H9 (cell line): Measurements from ENCODE around the gene FBXL13. TPM values are rescaled to one million over a fixed set of nuclear protein-coding genes. Genes with fewer than 3 reads are reported as not detected.

Source experiments
- DNase-seq: peaks from one replicate; pipeline ENCODE4 v3.0.0-alpha.2; 2017
- H2AFZ ChIP-seq: one replicate; pipeline ENCODE4 v1.6.1; 2013; ENCODE audit warnings: mild to moderate bottlenecking, low read length, control low read depth, moderate library complexity
- H2AK5ac ChIP-seq: 2 replicates; pipeline ENCODE4 v1.6.1; 2013; ENCODE audit warnings: low read length, control low read depth, mixed read lengths; ENCODE audit not compliant: insufficient read length
- H2BK120ac ChIP-seq: one replicate; pipeline ENCODE4 v1.6.1; 2013; ENCODE audit warnings: low read depth, mild to moderate bottlenecking, low read length, control low read depth, inconsistent platforms; ENCODE audit not compliant: poor library complexity, severe bottlenecking
- H2BK12ac ChIP-seq: 2 replicates; pipeline ENCODE4 v1.6.1; 2013; ENCODE audit warnings: low read length, control low read depth, mixed read lengths, low read depth; ENCODE audit not compliant: insufficient read length
- H2BK15ac ChIP-seq: 2 replicates; pipeline ENCODE4 v1.6.1; 2013; ENCODE audit warnings: low read depth, low read length, control low read depth
- H2BK20ac ChIP-seq: one replicate; pipeline ENCODE4 v1.6.1; 2013; ENCODE audit warnings: low read depth, mild to moderate bottlenecking, low read length, control low read depth, inconsistent platforms; ENCODE audit not compliant: poor library complexity, severe bottlenecking
- H2BK5ac ChIP-seq: 2 replicates; pipeline ENCODE4 v1.6.1; 2013; ENCODE audit warnings: low read length, control low read depth, mixed read lengths; ENCODE audit not compliant: insufficient read length
- H3K14ac ChIP-seq: 2 replicates; pipeline ENCODE4 v1.6.1; 2013; ENCODE audit warnings: low read length, control low read depth; ENCODE audit not compliant: insufficient read depth
- H3K18ac ChIP-seq: 2 replicates; pipeline ENCODE4 v1.6.1; 2013; ENCODE audit warnings: low read depth, mild to moderate bottlenecking, mixed read lengths, low read length, control low read depth; ENCODE audit not compliant: insufficient read length
- H3K23ac ChIP-seq: 2 replicates; pipeline ENCODE4 v1.6.1; 2013; ENCODE audit warnings: low read length, control low read depth, mixed read lengths, low read depth; ENCODE audit not compliant: insufficient read length
- H3K23me2 ChIP-seq: 2 replicates; pipeline ENCODE4 v1.6.1; 2013; ENCODE audit warnings: low read depth, mild to moderate bottlenecking, mixed read lengths, low read length, control low read depth; ENCODE audit not compliant: insufficient read length, poor library complexity, severe bottlenecking
- H3K27ac ChIP-seq: 2 replicates; pipeline ENCODE4 v1.5.1; 2013; ENCODE audit warnings: low read length, control low read depth, mixed read lengths, low read depth; ENCODE audit not compliant: insufficient read length
- H3K27me3 ChIP-seq: 2 replicates; pipeline ENCODE4 v1.6.1; 2013; ENCODE audit warnings: low read length, control low read depth, inconsistent platforms; ENCODE audit not compliant: insufficient read depth
- H3K4ac ChIP-seq: 2 replicates; pipeline ENCODE4 v1.6.1; 2013; ENCODE audit warnings: low read depth, mild to moderate bottlenecking, control low read depth, inconsistent platforms, low read length, moderate library complexity
- H3K4me1 ChIP-seq: 2 replicates; pipeline ENCODE4 v1.6.1; 2013; ENCODE audit warnings: low read length, control low read depth, inconsistent platforms; ENCODE audit not compliant: insufficient read depth
- H3K4me2 ChIP-seq: 2 replicates; pipeline ENCODE4 v1.6.1; 2013; ENCODE audit warnings: low read length, control low read depth, mixed read lengths; ENCODE audit not compliant: insufficient read length, insufficient read depth
- H3K56ac ChIP-seq: 2 replicates; pipeline ENCODE4 v1.6.1; 2013; ENCODE audit warnings: low read depth, mild to moderate bottlenecking, mixed read lengths, low read length, control low read depth; ENCODE audit not compliant: insufficient read length
- H3K79me1 ChIP-seq: 2 replicates; pipeline ENCODE4 v1.6.1; 2013; ENCODE audit warnings: low read depth, mild to moderate bottlenecking, moderate library complexity, low read length, control low read depth, inconsistent platforms; ENCODE audit not compliant: insufficient read depth, poor library complexity, severe bottlenecking
- H3K79me2 ChIP-seq: 2 replicates; pipeline ENCODE4 v1.6.1; 2013; ENCODE audit warnings: low read length, control low read depth, inconsistent platforms; ENCODE audit not compliant: insufficient read depth
- H3K9ac ChIP-seq: 2 replicates; pipeline ENCODE4 v1.6.1; 2013; ENCODE audit warnings: low read length, control low read depth, mixed read lengths; ENCODE audit not compliant: insufficient read length; ENCODE audit errors: extremely low read depth
- H3K9me3 ChIP-seq: one replicate; pipeline ENCODE4 v1.6.1; 2013; ENCODE audit warnings: low read depth, low read length, inconsistent platforms; ENCODE audit not compliant: control insufficient read depth
- H3T11ph ChIP-seq: one replicate; pipeline ENCODE4 v1.6.1; 2013; ENCODE audit warnings: mild to moderate bottlenecking, low read length, control low read depth, inconsistent platforms
- H4K20me1 ChIP-seq: one replicate; pipeline ENCODE4 v1.6.1; 2013; ENCODE audit not compliant: control insufficient read depth, insufficient read length, insufficient read depth
- H4K5ac ChIP-seq: 2 replicates; pipeline ENCODE4 v1.6.1; 2013; ENCODE audit warnings: low read depth, mild to moderate bottlenecking, mixed read lengths, low read length, control low read depth; ENCODE audit not compliant: insufficient read length
- H4K8ac ChIP-seq: replicated peaks from 2 replicates; pipeline ENCODE4 v1.6.1; 2013; ENCODE audit warnings: low read length, control low read depth, mixed read lengths, low read depth; ENCODE audit not compliant: insufficient read length
- H4K91ac ChIP-seq: 2 replicates; pipeline ENCODE4 v1.6.1; 2013; ENCODE audit warnings: low read depth, mild to moderate bottlenecking, moderate library complexity, mixed read lengths, low read length, control low read depth; ENCODE audit not compliant: insufficient read length
- H3K27ac Mint-ChIP-seq, 3 experiments: 2 replicates in 2 of 3; 3 replicates in 1 of 3; pipeline ENCODE4 v1.8.0; 2020 to 2021; ENCODE audit warnings: mixed read lengths in 3 of 3, mild to moderate bottlenecking in 1 of 3, moderate library complexity in 1 of 3
- H3K27me3 Mint-ChIP-seq: 2 replicates; pipeline ENCODE4 v1.8.0; 2021; ENCODE audit warnings: low read depth, mild to moderate bottlenecking, moderate library complexity, mixed read lengths
- H3K36me3 Mint-ChIP-seq, 3 experiments: 2 replicates in 2 of 3; 3 replicates in 1 of 3; pipeline ENCODE4 v1.8.0; 2020 to 2021; ENCODE audit warnings: low read depth in 3 of 3, mixed read lengths in 3 of 3; ENCODE audit not compliant: insufficient read depth in 1 of 3
- H3K4me1 Mint-ChIP-seq, 2 experiments: 2 replicates each; pipeline ENCODE4 v1.8.0; 2020; ENCODE audit warnings: mixed read lengths in 2 of 2
- H3K4me3 Mint-ChIP-seq, 2 experiments: 2 replicates in 1 of 2; 3 replicates in 1 of 2; pipeline ENCODE4 v1.8.0; 2020 to 2021; ENCODE audit warnings: mild to moderate bottlenecking in 2 of 2, mixed read lengths in 2 of 2, moderate library complexity in 1 of 2
- H3K9me3 Mint-ChIP-seq, 2 experiments: 2 replicates in 1 of 2; 3 replicates in 1 of 2; pipeline ENCODE4 v1.8.0; 2020; ENCODE audit warnings: mild to moderate bottlenecking in 2 of 2, mixed read lengths in 2 of 2, moderate library complexity in 1 of 2
- CTCF ChIP-seq: fragments of 200-600 bp; sonication (generic); conservative IDR thresholded peaks from 3 replicates; pipeline ENCODE4 v1.8.0; 2021; ENCODE audit warnings: antibody characterized with exemption, mild to moderate bottlenecking
- WGBS: extraction: QIAGEN DNeasy Blood & Tissue Kit; methylation state at CpG from one replicate; pipeline ENCODE4 v1.1.7; 2013; ENCODE audit warnings: missing lambda C conversion rate, low lambda C conversion rate, mixed read lengths; ENCODE audit not compliant: insufficient read length; ENCODE audit errors: extremely low coverage; 5-methylcytosine and 5-hydroxymethylcytosine counted together
- total RNA-seq: library from RNA; stranded (reverse); gene quantifications from 2 replicates; pipeline ENCODE4 v1.2.1, GENCODE V29; 2021

The FBXL13 gene
- total RNA-seq, 1 experiment from 2014 or later, result 4.4 TPM

DNA sequence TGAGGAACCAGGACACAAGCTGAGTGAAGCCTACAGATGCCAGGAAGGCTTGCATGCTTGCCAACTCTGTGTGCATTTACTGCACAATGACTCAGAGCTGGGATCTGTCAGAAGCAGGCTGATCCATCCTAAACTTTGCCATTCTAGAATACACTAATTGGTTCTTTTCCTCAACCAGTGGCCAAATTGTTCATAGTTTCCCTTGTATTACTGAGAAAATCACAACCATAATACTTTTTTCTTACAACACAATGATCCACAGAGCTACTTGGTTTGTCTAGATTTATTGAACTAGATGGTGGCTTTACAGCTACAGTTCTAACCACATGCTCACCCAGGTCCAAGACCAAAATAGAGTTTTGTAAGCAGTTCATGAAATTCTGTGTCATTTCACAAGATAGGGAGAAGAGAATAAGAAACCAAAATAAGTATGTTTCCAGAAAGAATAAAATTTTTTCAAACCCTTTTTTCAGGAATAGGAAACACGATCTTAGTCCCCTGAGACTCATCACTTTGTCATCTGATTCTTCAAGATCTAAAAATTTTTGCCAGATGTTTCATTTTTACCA lies 182.8 kb downstream of the FBXL13 start:
- H3K9ac ChIP-seq, result no peak overlapping the region
- H3K9me3 Mint-ChIP-seq, result no peaks in the 10 kb centered on the region
- no peaks in the 10 kb centered on the region for H3K27me3 Mint-ChIP-seq
- H2BK15ac ChIP-seq, result no peak overlapping the region
- H3K18ac ChIP-seq, result no peak overlapping the region
- H3K9me3 ChIP-seq, result no peaks in the 10 kb centered on the region
- H4K8ac ChIP-seq, result no peak overlapping the region
- no peaks in the 10 kb centered on the region for H4K20me1 ChIP-seq
- no peak overlapping the region for H3K14ac ChIP-seq
- no peak overlapping the region for H3K27ac Mint-ChIP-seq
- H3K36me3 Mint-ChIP-seq, result no peaks in the 10 kb centered on the region; a peak in 2 of 7 replicates
- DNase-seq, result no peak
- H3K4ac ChIP-seq, result no peak overlapping the region
- H3K27ac ChIP-seq, result no peak overlapping the region
- no peak overlapping the region for H2BK20ac ChIP-seq
- TF ChIP-seq CTCF, result no peak
- H3K23me2 ChIP-seq, result no peaks in the 10 kb centered on the region
- no peaks in the 10 kb centered on the region for H3K79me1 ChIP-seq
- no peak overlapping the region for H2AFZ ChIP-seq
- no peak overlapping the region for H3K4me3 Mint-ChIP-seq
- no CpG with 5 or more reads among the region's 1 CpG for WGBS
- no peak overlapping the region for H2AK5ac ChIP-seq
- no peak overlapping the region for H3T11ph ChIP-seq
- no peaks in the 10 kb centered on the region for H3K27me3 ChIP-seq
- H3K23ac ChIP-seq, result no peak overlapping the region
- H2BK120ac ChIP-seq, result no peak overlapping the region
- H3K4me1 Mint-ChIP-seq, result peaks cover 0 to 2% of the 10 kb centered on the region in 2 experiments; a peak in 1 of 4 replicates
- H3K79me2 ChIP-seq, result no peaks in the 10 kb centered on the region
- no peak overlapping the region for H3K56ac ChIP-seq
- H3K4me1 ChIP-seq, result no peaks in the 10 kb centered on the region
- H3K4me2 ChIP-seq, result no peak overlapping the region
- no peak overlapping the region for H4K5ac ChIP-seq
- H2BK12ac ChIP-seq, result no peak overlapping the region
- no peak overlapping the region for H4K91ac ChIP-seq
- no peak overlapping the region for H2BK5ac ChIP-seq
